Astrocyte (in vitro differentiated cells and primary cell): ENCODE data around the gene CARD19. TPM values are rescaled to one million over a fixed set of nuclear protein-coding genes. Genes with fewer than 3 reads are reported as not detected.

Experiments used
- DNase-seq: peaks from one replicate; pipeline ENCODE4 v3.0.0-alpha.2; 2010; ENCODE audit warnings: low read depth
- FAIRE-seq: peaks from 2 replicates; lab custom pipeline; 2011; peaks lifted over from hg19 to GRCh38; lab: Jason Lieb, UNC
- H2AFZ ChIP-seq: 2 replicates; pipeline ENCODE4 v1.6.0; 2012; ENCODE audit warnings: low read depth, low read length, inconsistent platforms
- H3K27ac ChIP-seq: 2 replicates; pipeline ENCODE4 v1.5.1; 2011; ENCODE audit warnings: low read depth, low read length, inconsistent platforms
- H3K27me3 ChIP-seq: 2 replicates; pipeline ENCODE4 v1.6.0; 2011; ENCODE audit warnings: low read length, inconsistent platforms; ENCODE audit not compliant: insufficient read depth
- H3K36me3 ChIP-seq: 2 replicates; pipeline ENCODE4 v1.5.1; 2011; ENCODE audit warnings: low read length, inconsistent platforms; ENCODE audit not compliant: insufficient read depth
- H3K4me1 ChIP-seq: 2 replicates; pipeline ENCODE4 v1.5.1; 2011; ENCODE audit warnings: low read length, inconsistent platforms; ENCODE audit not compliant: insufficient read depth
- H3K4me2 ChIP-seq: 2 replicates; pipeline ENCODE4 v1.6.0; 2012; ENCODE audit warnings: low read length, inconsistent platforms
- H3K4me3 ChIP-seq: 2 replicates; pipeline ENCODE4 v1.5.1; 2011; ENCODE audit warnings: low read depth, mild to moderate bottlenecking, low read length, inconsistent platforms; ENCODE audit not compliant: insufficient read depth
- H3K79me2 ChIP-seq: 2 replicates; pipeline ENCODE4 v1.6.0; 2012; ENCODE audit warnings: mild to moderate bottlenecking, low read length, inconsistent platforms; ENCODE audit not compliant: insufficient read depth
- H3K9ac ChIP-seq: 2 replicates; pipeline ENCODE4 v1.6.0; 2012; ENCODE audit warnings: mild to moderate bottlenecking, low read length, inconsistent platforms
- H3K9me3 ChIP-seq: 2 replicates; pipeline ENCODE4 v1.5.1; 2012; ENCODE audit warnings: low read depth, mild to moderate bottlenecking, low read length, inconsistent platforms; ENCODE audit not compliant: insufficient read depth
- H4K20me1 ChIP-seq: 2 replicates; pipeline ENCODE4 v1.6.0; 2012; ENCODE audit warnings: low read length, inconsistent platforms; ENCODE audit not compliant: insufficient read depth
- H3K27ac Mint-ChIP-seq: one replicate; pipeline ENCODE4 v1.8.0; 2021; ENCODE audit warnings: mild to moderate bottlenecking, mixed read lengths; ENCODE audit not compliant: unreplicated experiment
- H3K27me3 Mint-ChIP-seq: one replicate; pipeline ENCODE4 v1.8.0; 2021; ENCODE audit warnings: low read depth, mixed read lengths; ENCODE audit not compliant: unreplicated experiment
- H3K36me3 Mint-ChIP-seq: one replicate; pipeline ENCODE4 v1.8.0; 2021; ENCODE audit warnings: low read depth, mixed read lengths; ENCODE audit not compliant: unreplicated experiment
- H3K4me1 Mint-ChIP-seq: one replicate; pipeline ENCODE4 v1.8.0; 2021; ENCODE audit warnings: low read depth, mixed read lengths; ENCODE audit not compliant: unreplicated experiment
- H3K4me3 Mint-ChIP-seq: one replicate; pipeline ENCODE4 v1.8.0; 2021; ENCODE audit warnings: mild to moderate bottlenecking, moderate library complexity, mixed read lengths; ENCODE audit not compliant: unreplicated experiment
- H3K9me3 Mint-ChIP-seq: one replicate; pipeline ENCODE4 v1.8.0; 2021; ENCODE audit warnings: mild to moderate bottlenecking, mixed read lengths; ENCODE audit not compliant: unreplicated experiment
- EZH2 ChIP-seq: IDR thresholded peaks from 2 replicates; pipeline ENCODE4 v1.6.1; 2012; ENCODE audit warnings: mild to moderate bottlenecking, low read length, inconsistent platforms; ENCODE audit not compliant: insufficient read depth
- total RNA-seq: library from RNA; stranded (reverse); gene quantifications from 2 replicates; pipeline ENCODE4 v1.2.1, GENCODE V29; 2021
- TF ChIP-seq, protein P1 (sequence below): IDR thresholded peaks from 2 replicates; pipeline ENCODE4 v1.5.1; 2011; ENCODE audit warnings: low read depth, mild to moderate bottlenecking, inconsistent platforms, low read length, moderate library complexity; ENCODE audit not compliant: insufficient read depth

Gene CARD19
- total RNA-seq, 1 donor from 2014 or later: 36.3 TPM

DNA sequence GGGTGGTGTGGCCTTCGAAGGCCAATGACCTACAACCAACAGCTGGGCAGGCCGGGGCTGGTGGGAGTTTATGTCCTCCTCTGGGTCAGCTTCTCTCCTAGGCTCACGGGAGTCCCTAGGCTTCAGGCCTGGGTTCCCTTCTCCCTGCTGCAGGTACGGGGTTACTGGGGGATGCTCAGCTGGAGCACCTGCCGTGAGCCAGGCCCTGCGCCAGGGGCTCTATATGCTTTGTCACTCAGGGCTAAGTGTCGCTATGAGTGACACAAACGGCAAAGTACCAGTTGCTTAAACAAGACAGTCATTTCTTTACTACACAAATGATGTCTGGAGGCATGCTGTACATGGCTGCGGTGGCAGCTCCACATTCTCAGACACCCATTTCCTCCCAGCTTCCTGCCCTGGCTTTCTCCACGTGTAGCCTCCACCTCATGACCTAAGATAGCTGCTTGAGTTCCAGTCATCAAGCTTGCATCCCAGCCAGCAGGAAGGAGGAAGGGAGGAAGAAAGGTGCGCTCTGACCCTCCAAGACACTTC, 60.5 kb downstream of the CARD19 start:
- Mint-ChIP-seq H3K4me1 (peaks cover 6% of the 10 kb centered on the region), H3K27me3 (peaks cover 11% of the 10 kb centered on the region), H3K4me3 (no peak overlapping the region), H3K9me3 (no peaks in the 10 kb centered on the region), H3K36me3 (no peaks in the 10 kb centered on the region), H3K27ac (no peak overlapping the region)
- DNase-seq (no peak), FAIRE-seq (no peak)
- H3K9me3 ChIP-seq: no peaks in the 10 kb centered on the region
- no peak overlapping the region for H3K27ac ChIP-seq
- H4K20me1 ChIP-seq: no peaks in the 10 kb centered on the region
- H3K9ac ChIP-seq: no peak overlapping the region
- H3K4me1 ChIP-seq: peaks cover 7% of the 10 kb centered on the region
- no peaks in the 10 kb centered on the region for H3K79me2 ChIP-seq
- H3K4me3 ChIP-seq: no peak overlapping the region
- no peaks in the 10 kb centered on the region for H3K27me3 ChIP-seq
- no peaks in the 10 kb centered on the region for H3K36me3 ChIP-seq
- TF ChIP-seq, protein P1, sequence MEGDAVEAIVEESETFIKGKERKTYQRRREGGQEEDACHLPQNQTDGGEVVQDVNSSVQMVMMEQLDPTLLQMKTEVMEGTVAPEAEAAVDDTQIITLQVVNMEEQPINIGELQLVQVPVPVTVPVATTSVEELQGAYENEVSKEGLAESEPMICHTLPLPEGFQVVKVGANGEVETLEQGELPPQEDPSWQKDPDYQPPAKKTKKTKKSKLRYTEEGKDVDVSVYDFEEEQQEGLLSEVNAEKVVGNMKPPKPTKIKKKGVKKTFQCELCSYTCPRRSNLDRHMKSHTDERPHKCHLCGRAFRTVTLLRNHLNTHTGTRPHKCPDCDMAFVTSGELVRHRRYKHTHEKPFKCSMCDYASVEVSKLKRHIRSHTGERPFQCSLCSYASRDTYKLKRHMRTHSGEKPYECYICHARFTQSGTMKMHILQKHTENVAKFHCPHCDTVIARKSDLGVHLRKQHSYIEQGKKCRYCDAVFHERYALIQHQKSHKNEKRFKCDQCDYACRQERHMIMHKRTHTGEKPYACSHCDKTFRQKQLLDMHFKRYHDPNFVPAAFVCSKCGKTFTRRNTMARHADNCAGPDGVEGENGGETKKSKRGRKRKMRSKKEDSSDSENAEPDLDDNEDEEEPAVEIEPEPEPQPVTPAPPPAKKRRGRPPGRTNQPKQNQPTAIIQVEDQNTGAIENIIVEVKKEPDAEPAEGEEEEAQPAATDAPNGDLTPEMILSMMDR: no peak
- no peak for TF ChIP-seq EZH2
- H2AFZ ChIP-seq: no peak overlapping the region
- H3K4me2 ChIP-seq: no peak overlapping the region

- Mint-ChIP-seq H3K27me3 (peaks cover 12% of the 10 kb centered on the region), H3K36me3 (no peaks in the 10 kb centered on the region), H3K4me1 (peaks cover 6% of the 10 kb centered on the region), H3K4me3 (no peak overlapping the region), H3K9me3 (no peaks in the 10 kb centered on the region), H3K27ac (peak overlapping the region; percentile 78)
- no peaks in the 10 kb centered on the region for H4K20me1 ChIP-seq
- H3K79me2 ChIP-seq: no peaks in the 10 kb centered on the region
- FAIRE-seq (no peak), DNase-seq (peak; percentile 46)
- peak overlapping the region; percentile 18 for H3K27ac ChIP-seq
- H3K36me3 ChIP-seq: no peaks in the 10 kb centered on the region
- H2AFZ ChIP-seq: peak overlapping the region; percentile 36
- H3K4me3 ChIP-seq: no peak overlapping the region
- H3K4me2 ChIP-seq: peak overlapping the region; percentile 73
- peak overlapping the region; percentile 27 for H3K9ac ChIP-seq
- peaks cover 7% of the 10 kb centered on the region for H3K4me1 ChIP-seq
- no peaks in the 10 kb centered on the region for H3K9me3 ChIP-seq
- TF ChIP-seq EZH2: no peak
- TF ChIP-seq, protein P1: peak; percentile 70
- no peaks in the 10 kb centered on the region for H3K27me3 ChIP-seq
These were observed 63.8 kb downstream of the CARD19 start for GRCh38 chr9:93159601-93160471.
